ENCODE results near the gene SEMA6D.

SEMA6D gene

DNA sequence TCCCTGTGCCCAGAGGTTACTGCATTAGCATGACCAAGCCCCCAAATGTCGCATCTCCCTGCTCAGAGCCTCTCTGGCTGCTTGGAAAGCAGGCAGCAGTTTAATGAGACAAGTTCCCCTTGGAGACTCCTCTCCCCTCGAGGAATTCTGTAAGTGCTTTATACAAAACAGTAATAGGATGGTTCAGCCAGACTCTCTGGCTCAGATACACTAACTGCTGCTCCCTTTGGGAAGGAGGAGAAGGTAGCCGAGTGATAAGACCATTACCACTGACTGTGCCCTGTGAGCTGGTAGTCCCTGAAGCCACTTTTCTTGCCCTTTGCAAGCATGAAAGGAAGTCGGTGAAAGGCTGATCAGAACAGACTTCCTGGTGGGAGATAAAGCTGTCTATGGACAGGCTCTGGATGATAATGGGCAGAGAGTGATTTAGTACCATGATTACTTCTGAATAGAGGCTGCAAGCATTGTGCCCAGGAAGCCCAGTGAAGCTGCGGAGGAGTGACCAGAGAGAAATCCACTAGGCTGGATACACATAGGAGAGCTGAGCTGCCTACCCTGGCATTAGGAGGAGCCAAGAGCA is 100.8 kb downstream of the SEMA6D start:
- Histone ChIP-seq H3K4me1 (ENCODE audit: low read length) (peaks cover 10% of the 10 kb centered on the region), H3K9ac (ENCODE audit: low read length) (no peak overlapping the region), H4K20me1 (ENCODE audit: insufficient read depth, low read length) (no peaks in the 10 kb centered on the region), H3K27ac (ENCODE audit: low read length) (no peak overlapping the region), H3K79me2 (ENCODE audit: low read length) (no peaks in the 10 kb centered on the region), H3K4me2 (ENCODE audit: low read depth, low read length) (no peak overlapping the region), H3F3A (ENCODE audit: insufficient read depth, low read length) (no peaks in the 10 kb centered on the region), H3K4me3 (ENCODE audit: low read length) (no peak overlapping the region), H3K9me2 (replicated peaks; ENCODE audit: insufficient read depth, low read length) (no peaks in the 10 kb centered on the region), H3K36me3 (replicated peaks; ENCODE audit: insufficient read depth, low read length) (no peaks in the 10 kb centered on the region), H3K27me3 (replicated peaks; ENCODE audit: insufficient read depth, low read length) (no peaks in the 10 kb centered on the region), H3K9me3 (replicated peaks; ENCODE audit: insufficient read depth, low read length) (no peaks in the 10 kb centered on the region), H2AFZ (ENCODE audit: low read length) (no peak overlapping the region)
- TF ChIP-seq, protein P1, sequence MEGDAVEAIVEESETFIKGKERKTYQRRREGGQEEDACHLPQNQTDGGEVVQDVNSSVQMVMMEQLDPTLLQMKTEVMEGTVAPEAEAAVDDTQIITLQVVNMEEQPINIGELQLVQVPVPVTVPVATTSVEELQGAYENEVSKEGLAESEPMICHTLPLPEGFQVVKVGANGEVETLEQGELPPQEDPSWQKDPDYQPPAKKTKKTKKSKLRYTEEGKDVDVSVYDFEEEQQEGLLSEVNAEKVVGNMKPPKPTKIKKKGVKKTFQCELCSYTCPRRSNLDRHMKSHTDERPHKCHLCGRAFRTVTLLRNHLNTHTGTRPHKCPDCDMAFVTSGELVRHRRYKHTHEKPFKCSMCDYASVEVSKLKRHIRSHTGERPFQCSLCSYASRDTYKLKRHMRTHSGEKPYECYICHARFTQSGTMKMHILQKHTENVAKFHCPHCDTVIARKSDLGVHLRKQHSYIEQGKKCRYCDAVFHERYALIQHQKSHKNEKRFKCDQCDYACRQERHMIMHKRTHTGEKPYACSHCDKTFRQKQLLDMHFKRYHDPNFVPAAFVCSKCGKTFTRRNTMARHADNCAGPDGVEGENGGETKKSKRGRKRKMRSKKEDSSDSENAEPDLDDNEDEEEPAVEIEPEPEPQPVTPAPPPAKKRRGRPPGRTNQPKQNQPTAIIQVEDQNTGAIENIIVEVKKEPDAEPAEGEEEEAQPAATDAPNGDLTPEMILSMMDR (IDR thresholded peaks at IDR 0.05; ENCODE audit: low read length) = no peak
- no peak for TF ChIP-seq EZH2 (optimal IDR thresholded peaks at IDR 0.05; ENCODE audit: low read depth, low read length)
- no peak for TF ChIP-seq EZH2phosphoT487 (IDR thresholded peaks at IDR 0.05; ENCODE audit: low read length)
- no peak for DNase-seq

DNA sequence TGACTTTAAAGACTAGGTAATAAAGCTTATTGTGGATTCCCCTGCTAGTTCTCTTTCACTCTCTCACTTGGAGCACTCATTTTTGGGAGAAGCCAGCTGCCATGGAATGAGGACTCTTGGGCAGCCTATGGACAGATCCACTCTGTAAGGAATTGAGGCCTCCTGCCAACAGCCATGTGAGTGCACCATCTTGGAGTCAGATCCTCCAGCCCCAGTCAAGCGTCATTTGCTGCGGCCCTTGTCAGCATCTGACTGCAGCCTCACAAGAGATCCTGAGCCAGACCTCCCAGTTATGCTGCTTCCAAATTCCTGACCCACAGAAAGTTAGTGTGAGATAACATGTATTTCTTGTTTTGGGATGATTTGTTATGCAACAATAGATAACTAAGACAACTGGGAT is 101.9 kb downstream of the SEMA6D start:
- Histone ChIP-seq H3K27ac (ENCODE audit: low read length) (no peak overlapping the region), H3F3A (ENCODE audit: insufficient read depth, low read length) (no peaks in the 10 kb centered on the region), H3K4me3 (ENCODE audit: low read length) (no peak overlapping the region), H3K79me2 (ENCODE audit: low read length) (no peaks in the 10 kb centered on the region), H3K9ac (ENCODE audit: low read length) (no peak overlapping the region), H3K36me3 (replicated peaks; ENCODE audit: insufficient read depth, low read length) (no peaks in the 10 kb centered on the region), H3K27me3 (replicated peaks; ENCODE audit: insufficient read depth, low read length) (no peaks in the 10 kb centered on the region), H3K4me2 (ENCODE audit: low read depth, low read length) (no peak overlapping the region), H4K20me1 (ENCODE audit: insufficient read depth, low read length) (no peaks in the 10 kb centered on the region), H3K4me1 (ENCODE audit: low read length) (no peaks in the 10 kb centered on the region), H3K9me3 (replicated peaks; ENCODE audit: insufficient read depth, low read length) (no peaks in the 10 kb centered on the region), H2AFZ (ENCODE audit: low read length) (no peak overlapping the region), H3K9me2 (replicated peaks; ENCODE audit: insufficient read depth, low read length) (no peaks in the 10 kb centered on the region)
- no peak for DNase-seq
- TF ChIP-seq EZH2phosphoT487 (IDR thresholded peaks at IDR 0.05; ENCODE audit: low read length) (no peak), EZH2 (optimal IDR thresholded peaks at IDR 0.05; ENCODE audit: low read depth, low read length) (no peak)
- TF ChIP-seq, protein P1 (IDR thresholded peaks at IDR 0.05; ENCODE audit: low read length) = no peak

DNA sequence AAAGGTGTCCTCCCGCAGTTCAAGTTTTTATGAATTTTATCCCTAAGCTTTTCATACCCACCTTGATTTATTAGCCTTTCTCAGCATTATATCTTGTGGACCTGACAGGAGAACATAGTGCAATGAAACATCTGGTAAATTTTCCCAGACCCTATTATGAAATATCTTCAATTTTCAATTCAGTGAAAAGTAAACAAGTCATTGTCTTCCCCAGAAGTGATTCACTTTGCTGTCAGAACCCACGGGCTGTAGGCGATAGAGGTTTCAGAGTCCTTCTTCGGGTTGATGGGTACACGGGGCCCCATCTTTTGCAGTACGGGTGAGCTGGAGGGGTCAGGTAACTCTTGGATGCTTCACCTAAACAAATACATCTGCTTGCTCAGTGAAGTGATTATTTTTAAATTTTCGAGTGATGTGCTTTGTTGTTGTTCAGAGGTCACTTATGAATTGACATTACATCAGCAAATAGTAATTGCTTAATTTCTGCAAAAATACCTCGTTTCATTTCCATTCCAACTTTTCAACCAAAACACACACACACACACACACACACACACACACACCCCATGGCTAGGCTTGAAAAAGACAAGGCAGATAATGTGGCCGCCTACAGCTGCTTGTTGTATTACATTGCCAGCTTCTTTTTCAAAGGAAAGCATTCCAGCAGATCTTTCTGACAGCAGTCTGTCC is 102.9 kb downstream of the SEMA6D start:
- no peak overlapping the region for H3K9ac ChIP-seq (ENCODE audit: low read length)
- H3K9me2 ChIP-seq (replicated peaks; ENCODE audit: insufficient read depth, low read length) = no peaks in the 10 kb centered on the region
- H3K27me3 ChIP-seq (replicated peaks; ENCODE audit: insufficient read depth, low read length) = no peaks in the 10 kb centered on the region
- no peaks in the 10 kb centered on the region for H4K20me1 ChIP-seq (ENCODE audit: insufficient read depth, low read length)
- no peak overlapping the region for H3K4me2 ChIP-seq (ENCODE audit: low read depth, low read length)
- no peaks in the 10 kb centered on the region for H3F3A ChIP-seq (ENCODE audit: insufficient read depth, low read length)
- no peaks in the 10 kb centered on the region for H3K79me2 ChIP-seq (ENCODE audit: low read length)
- no peak for DNase-seq
- H2AFZ ChIP-seq (ENCODE audit: low read length) = no peak overlapping the region
- no peak overlapping the region for H3K4me3 ChIP-seq (ENCODE audit: low read length)
- no peaks in the 10 kb centered on the region for H3K36me3 ChIP-seq (replicated peaks; ENCODE audit: insufficient read depth, low read length)
- no peak overlapping the region for H3K27ac ChIP-seq (ENCODE audit: low read length)
- no peaks in the 10 kb centered on the region for H3K9me3 ChIP-seq (replicated peaks; ENCODE audit: insufficient read depth, low read length)
- H3K4me1 ChIP-seq (ENCODE audit: low read length) = no peaks in the 10 kb centered on the region
- TF ChIP-seq EZH2phosphoT487 (IDR thresholded peaks at IDR 0.05; ENCODE audit: low read length) (no peak), EZH2 (optimal IDR thresholded peaks at IDR 0.05; ENCODE audit: low read depth, low read length) (no peak)

DNA sequence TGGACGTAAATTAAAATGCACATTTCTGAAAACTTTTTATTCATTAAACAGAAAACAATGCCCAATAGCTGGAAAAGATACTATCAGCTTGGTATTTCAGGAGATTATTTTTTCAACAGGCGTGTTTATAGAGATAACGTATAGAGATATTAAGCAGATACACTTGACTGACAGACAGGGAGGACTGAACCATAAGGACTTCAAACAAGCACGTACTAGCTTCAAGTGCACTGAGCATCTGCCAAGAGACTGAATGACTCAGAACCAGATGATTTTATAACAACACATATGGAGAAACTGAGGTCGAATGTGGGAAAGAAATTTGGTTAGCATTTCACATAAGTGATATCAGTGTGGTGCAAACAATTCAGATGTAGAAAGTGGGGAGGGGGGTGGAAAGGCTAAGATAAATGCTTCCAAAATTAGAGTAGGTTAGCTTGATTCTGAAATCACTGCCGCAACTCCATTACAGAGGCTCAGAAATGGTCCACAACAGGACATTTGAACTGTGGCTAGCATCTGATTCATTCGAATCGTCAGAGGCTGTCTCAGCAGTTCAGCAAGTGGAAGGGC is 103.5 kb downstream of the SEMA6D start:
- Histone ChIP-seq H3K9ac (ENCODE audit: low read length) (no peak overlapping the region), H3K9me2 (replicated peaks; ENCODE audit: insufficient read depth, low read length) (no peaks in the 10 kb centered on the region), H3K79me2 (ENCODE audit: low read length) (no peaks in the 10 kb centered on the region), H3K4me2 (ENCODE audit: low read depth, low read length) (no peak overlapping the region), H3K36me3 (replicated peaks; ENCODE audit: insufficient read depth, low read length) (no peaks in the 10 kb centered on the region), H2AFZ (ENCODE audit: low read length) (no peak overlapping the region), H3F3A (ENCODE audit: insufficient read depth, low read length) (no peaks in the 10 kb centered on the region), H3K27ac (ENCODE audit: low read length) (no peak overlapping the region), H3K9me3 (replicated peaks; ENCODE audit: insufficient read depth, low read length) (no peaks in the 10 kb centered on the region), H4K20me1 (ENCODE audit: insufficient read depth, low read length) (no peaks in the 10 kb centered on the region), H3K27me3 (replicated peaks; ENCODE audit: insufficient read depth, low read length) (no peaks in the 10 kb centered on the region), H3K4me3 (ENCODE audit: low read length) (no peak overlapping the region), H3K4me1 (ENCODE audit: low read length) (no peaks in the 10 kb centered on the region)
- TF ChIP-seq EZH2phosphoT487 (IDR thresholded peaks at IDR 0.05; ENCODE audit: low read length) (no peak), EZH2 (optimal IDR thresholded peaks at IDR 0.05; ENCODE audit: low read depth, low read length) (no peak)
- TF ChIP-seq, protein P1 (IDR thresholded peaks at IDR 0.05; ENCODE audit: low read length) = no peak
- DNase-seq = no peak

Measured in MM.1S (cell line).